D341Med (cell line): ENCODE data around the gene MAGI1.

ENCODE experiments used
- DNase-seq: peaks from one replicate; pipeline ENCODE4 v3.0.0; 2012; ENCODE audit warnings: low spot score

The MAGI1 gene

GRCh38 chr3:65796676-65797075, 242.0 kb downstream of the MAGI1 start:
- no peak for DNase-seq

GRCh38 chr3:65795166-65795565, 243.6 kb downstream of the MAGI1 start:
- no peak for DNase-seq

DNA sequence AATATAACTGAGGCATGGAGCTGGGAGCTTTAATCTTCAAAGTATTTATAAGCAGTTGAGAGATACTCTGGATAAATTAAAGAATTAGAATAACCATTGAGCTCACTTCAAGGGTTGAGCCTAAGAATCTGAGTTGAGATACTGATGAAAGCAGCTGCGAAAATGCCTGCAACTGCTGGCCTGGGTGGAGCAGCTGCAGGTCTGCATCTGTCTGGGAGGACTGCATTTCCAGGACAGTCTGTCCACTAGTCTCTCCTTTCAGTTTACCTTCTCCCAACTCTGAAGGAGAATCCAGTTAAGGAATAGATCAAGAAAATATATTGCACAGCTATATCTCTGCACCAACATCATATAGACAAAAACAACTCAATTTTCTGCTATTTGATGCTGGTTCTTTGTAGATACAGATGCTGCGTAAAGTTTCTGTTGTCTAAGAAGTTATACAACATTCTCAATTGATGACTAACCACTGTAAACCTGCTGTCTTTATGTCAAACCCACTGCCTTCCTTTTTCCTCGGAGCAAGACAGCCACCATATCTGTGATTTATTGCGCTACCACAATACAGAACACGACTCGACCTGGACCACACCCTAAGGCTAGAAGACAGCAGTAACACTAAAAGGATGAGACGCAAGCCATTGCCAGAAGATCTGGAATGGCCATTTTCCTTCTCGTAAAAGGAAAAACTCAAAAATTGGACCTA, 245.1 kb downstream of the MAGI1 start:
- DNase-seq = no peak

DNA sequence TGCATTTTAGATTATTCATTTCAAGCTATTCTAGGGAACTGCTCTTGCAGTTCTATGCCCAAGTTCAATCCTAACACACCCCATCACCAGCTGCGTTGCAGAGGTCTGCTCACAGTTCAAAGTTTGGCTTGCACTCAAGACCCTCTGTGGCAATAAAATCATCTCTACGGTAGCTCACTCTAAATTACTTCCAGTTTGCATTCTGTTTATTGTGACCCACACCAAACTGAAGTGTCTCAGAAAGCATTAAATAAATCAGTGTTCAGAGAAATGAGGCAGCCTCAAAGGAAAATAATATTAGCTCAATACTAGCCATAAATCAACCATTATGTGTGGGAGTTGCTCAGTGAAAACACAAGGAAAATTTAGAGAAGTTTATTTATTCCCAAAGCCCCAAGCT, 250.3 kb downstream of the MAGI1 start:
- DNase-seq = no peak

- DNase-seq = no peak
Measured at GRCh38 chr3:65787827-65788226, 250.9 kb downstream of the MAGI1 start.

GRCh38 chr3:65787340-65787739, 251.4 kb downstream of the MAGI1 start:
- no peak for DNase-seq

DNA sequence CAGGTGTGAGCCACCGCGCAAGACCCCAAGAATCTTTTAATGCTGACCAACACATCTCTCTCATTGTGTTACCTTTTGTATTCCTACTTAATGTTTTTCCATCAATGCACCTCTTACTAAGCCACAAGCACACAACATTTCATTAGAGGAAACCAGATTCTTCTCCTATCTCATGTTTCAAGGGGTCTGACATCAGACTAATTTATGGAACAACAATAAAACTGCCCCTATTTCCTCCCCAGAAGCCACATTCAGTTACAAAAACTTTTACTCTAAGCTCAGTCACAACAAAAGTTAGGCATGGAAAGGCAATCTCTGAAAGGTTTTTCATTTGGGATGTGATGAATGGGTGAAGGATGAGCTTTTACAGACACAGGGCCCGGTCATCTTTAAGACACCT, 251.8 kb downstream of the MAGI1 start:
- no peak for DNase-seq

GRCh38 chr3:65785065-65785645, 253.6 kb downstream of the MAGI1 start:
- peak; percentile 45 for DNase-seq

- no peak for DNase-seq
Measured at GRCh38 chr3:65783117-65783516, 255.6 kb downstream of the MAGI1 start.

DNA sequence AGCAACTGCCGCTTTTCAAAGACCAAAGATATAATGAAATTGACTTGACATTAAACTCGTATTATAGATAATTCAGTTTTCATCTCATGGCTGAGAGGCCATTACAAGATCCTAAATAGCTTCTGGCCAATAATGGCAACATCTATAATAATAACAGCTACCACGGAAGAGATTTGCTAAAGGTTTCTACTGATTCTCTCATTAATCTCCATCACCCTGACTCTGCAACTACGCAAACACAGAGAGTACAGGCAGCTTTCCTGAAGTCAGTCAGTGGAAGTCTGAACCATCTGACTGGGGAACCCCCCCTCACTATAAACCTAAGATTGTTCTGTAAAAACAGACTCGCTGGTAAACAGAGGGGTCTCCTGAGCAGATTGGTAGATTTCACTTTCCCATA, 257.1 kb downstream of the MAGI1 start:
- no peak for DNase-seq

DNA sequence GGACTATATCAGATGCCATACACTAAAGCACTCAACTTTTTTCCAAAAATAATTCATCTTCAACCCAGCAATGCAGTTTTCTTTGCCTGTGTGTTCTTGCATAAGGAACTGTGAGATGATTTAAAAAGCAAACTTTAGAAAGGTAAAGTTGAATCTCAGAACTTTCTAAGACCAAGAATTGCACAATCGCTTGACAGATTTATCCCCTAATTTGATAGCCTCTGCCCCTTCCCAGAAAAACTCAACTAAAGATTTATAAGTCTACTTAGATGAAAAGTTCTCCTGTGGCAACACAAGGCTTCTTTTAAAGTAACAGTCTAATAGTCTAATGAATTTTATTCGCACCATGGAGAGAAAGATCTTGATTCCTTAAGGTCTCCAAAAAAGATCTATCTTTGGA, 259.3 kb downstream of the MAGI1 start:
- no peak for DNase-seq

GRCh38 chr3:65778968-65779367, 259.8 kb downstream of the MAGI1 start:
- DNase-seq = no peak

DNA sequence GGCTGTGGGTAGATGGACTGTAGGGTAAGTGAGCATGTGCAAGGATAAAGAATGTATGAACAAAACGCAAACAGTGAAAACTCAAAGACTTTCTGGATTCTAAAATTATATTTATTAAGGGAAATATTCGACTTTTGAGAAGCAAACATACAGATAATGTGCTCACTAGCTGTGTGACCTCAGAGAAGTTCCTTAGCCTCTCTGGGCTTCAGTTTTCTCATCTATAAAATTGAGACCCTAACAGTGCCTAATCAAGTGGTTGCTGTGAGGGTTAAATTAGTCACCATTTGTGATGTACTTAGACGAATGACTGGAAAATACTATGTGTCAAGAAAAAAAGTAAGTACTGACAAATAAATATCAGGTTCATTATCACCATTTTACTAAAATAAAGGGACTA, 261.7 kb downstream of the MAGI1 start:
- DNase-seq = no peak

- no peak for DNase-seq
Measured at GRCh38 chr3:65776494-65776893, 262.2 kb downstream of the MAGI1 start.

DNA sequence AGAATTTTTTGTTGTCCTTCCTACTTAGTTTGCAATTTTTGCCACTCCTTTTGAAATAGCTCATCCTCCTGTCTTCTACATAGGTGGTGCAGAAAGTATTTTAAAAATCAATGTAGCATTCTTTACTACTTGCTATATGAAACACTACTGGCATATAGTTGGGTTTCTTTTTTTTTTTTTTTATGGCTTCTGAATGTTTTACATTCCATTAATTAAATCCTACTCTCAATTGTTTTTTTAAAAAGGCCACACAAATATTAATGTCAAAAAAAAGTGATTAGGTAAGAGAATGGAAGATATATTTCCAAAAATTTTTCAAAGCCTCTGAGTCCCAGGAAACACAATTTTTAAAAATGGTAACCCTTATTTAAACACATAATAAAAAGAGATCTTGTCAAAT, 262.6 kb downstream of the MAGI1 start:
- DNase-seq = no peak

- no peak for DNase-seq
Measured at GRCh38 chr3:65772758-65773157, 266.0 kb downstream of the MAGI1 start.

DNA sequence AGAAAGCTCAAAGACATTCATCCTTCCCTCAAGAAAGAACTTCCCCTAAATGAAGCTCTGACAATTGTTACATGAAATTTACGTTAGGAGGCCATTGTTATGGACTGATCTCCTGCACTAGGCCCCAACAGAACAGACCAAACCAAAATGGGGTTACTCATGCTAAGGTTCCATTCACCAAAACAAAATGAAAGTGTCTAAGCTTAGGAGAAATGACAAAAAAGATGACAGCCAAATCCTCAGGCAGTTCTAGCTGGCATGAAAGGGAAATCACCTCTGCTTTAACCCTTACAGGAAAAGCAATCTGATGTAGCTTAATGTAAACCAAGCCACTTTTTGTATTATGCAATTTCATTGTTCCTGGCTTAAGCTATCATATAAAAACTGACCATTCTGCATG, 271.2 kb downstream of the MAGI1 start:
- no peak for DNase-seq

DNA sequence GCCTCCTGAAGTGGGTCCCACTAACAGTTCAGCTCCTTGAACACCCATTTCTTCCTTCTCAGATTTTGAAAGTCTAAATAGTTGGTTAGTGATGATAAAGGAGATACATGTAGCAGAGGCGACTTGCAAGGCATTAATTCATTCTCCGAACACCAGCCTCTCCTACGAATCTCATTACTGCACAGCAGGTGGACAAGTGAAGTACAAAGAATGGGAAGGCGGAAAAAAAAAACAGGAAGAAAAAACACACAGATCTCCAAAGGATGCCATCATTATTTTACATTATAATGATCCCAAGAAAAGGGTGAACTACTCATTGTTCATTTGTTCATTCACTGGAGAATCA, 276.5 kb downstream of the MAGI1 start:
- no peak for DNase-seq

DNA sequence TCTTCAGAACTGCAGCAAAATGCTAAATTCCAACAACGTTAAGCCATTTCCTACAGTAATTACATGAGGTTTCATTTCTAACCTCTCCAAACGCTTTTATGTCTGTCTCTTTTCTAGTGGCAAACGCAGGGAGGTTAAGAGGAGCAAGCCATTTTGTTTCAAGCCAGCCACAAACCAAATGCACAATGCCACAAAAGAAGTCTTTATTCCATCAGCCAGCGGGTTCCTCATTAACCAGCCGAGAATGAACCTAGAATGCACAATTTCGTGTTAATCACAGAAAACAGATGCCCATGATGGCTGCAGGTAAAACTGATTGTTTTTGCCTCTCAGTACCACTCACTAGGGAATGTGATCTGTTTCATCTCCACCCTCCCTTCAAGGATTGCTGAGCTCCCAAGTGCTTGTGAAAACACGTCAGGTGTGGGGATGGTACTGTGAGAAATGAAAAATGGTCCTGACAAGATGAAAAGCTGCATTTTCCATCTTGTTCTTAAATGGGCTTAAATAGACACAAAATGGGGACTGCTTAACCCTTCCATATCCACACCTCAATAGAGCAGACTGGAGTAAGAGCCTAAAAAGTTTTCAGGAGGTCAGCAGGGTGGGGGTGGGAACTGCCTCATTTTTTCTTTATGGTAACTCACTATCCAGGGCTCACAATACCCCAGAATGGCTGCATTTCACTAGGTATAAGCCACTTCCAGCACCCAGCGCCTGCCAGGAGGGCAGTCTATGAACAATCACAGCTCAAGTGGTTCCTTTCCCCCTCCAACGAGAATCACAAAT, 277.1 kb downstream of the MAGI1 start:
- no peak for DNase-seq

- no peak for DNase-seq
Measured at GRCh38 chr3:65758876-65759598, 279.7 kb downstream of the MAGI1 start.

- DNase-seq = no peak
Measured at GRCh38 chr3:65758438-65758837, 280.3 kb downstream of the MAGI1 start.

GRCh38 chr3:65752636-65753035, 286.1 kb downstream of the MAGI1 start:
- no peak for DNase-seq
